ENCODE data around the gene MYCL.

The MYCL gene

DNA sequence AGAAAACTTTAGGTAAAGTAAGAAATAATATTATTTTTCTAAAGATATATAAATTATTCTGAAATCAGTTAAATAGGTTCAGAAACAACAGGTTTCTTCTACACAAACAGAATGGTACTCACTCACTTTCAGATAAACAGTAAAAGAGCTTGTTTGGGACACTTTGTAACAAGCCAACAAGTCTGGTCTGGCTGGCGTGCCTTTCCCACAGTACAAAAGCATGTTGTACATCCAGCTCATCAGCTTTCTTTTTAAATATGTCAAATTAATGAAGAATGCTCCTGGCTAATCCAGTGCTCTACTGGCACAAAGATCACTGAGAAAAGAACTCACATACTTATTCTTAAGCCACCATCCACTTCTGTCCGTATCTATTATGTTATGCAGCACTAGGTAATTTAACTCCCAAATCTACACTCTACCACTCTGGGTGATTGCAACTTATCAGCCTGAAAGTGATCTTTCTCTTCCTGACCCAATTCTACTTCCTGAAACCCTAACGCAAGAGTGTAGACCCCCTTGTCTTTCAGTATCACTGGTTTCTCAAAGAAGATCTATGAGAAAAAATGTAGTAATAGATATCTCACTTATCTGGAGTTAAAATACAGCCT lies 51.0 kb downstream of the MYCL start:
- DNase-seq, result peak; percentile 22

DNA sequence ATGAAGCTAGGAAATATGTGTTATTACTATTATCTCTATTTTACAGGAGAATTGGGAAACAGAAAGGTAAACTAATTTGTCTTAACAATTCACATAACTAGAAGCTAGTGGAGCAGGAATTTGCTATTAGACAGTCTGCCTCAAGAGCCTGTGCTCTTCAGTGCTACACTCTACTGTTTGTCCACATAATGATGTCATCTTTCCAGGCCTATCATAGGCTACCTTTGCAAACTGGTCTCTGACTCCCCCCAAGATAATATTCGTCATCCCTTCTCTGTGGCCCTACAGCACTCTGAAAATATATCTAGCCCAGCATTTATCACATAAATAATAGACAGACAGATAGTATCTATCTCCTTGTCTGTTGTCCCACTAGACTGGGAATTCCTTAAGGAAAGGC lies 52.5 kb downstream of the MYCL start:
- DNase-seq, result no peak

DNA sequence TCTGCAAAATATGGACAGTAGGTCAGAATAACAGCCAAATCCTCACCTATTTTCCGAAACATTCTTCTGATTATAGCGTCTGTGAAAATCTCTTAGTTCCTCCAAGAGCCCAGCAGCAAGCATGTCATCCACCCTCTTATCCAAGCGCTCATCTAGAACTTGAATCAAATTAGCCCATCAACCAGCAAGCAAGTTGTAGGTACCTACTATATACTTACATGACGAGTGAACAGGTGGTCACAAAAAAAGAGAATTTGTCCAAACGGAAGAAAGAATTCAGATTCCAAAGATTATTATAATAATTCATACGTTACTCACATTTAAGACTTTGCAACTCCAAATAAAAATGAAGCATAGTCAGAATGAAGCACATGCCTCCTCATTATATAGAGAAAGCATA lies 53.8 kb downstream of the MYCL start:
- DNase-seq, result no peak

DNA sequence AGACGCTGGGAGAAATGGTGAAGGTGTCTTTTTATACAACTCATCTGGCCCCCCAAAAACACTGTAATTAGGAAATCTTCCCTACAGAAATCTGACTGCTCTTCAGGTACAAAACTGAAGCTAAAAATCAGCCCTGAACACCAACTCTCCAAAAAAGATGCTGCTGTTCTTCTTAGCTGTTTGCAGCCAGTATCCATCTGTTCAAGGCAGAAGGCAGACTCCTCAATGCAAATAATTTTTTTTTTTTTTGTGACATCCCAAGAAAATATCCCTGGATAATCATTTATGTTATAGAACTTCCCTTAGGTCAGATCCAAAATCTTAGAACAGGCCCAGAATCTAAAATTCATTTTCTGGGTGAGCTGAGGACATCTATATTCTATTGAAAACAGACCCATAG lies 54.9 kb downstream of the MYCL start:
- no peak for DNase-seq

DNA sequence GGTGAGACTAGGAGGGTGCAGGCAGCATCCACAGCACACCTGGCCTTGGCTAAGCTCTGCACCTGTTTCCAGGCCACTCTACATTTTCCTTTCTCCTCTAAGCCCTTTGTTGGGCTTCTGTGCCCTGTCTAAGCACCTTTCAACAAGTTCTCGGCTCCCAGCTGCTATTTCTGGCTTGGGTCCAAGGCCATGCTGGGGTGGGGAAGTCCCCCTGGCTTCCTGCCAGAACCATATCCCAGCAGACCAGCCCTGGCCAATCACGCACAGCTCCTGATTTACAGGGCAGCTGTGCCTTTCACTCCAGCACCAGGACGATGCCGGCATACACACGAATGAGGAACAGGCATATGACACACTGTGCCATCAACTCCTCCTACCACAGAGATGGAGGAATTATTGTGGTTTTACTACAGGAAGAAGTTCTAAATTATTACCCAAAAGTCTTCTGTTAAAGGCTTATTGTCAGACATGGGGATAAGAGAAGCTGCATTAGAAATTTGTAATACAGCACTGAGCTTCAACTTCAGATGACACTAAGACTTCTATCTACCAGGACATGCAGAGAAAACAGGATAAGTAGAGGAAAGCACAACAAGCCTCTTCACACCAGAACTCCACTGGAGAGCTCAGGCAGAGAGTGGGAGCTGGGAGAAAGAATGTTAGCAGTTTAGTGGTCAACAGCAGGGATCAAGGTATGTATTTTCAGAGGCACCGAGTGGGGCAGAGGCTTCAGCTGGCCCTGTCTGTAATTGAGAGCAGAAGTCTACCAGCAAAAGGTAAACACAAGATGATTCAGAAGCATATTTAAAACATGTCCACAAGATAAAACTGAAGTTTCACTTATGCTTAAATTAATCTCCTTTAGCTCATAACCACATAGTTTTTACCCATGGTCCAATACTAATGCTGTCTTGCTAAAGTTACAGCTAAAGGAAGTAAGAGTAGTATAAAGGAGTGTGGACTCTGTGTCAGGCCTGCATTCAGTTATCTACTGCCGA lies 55.8 kb downstream of the MYCL start:
- DNase-seq, result peak; percentile 100
